Mucosa of descending colon (tissue), 3 donors: ENCODE results near the gene POC1A. TPM values are rescaled to one million over a fixed set of nuclear protein-coding genes. Genes with fewer than 3 reads are reported as not detected.

ENCODE experiments used
- ATAC-seq: fragments of 200-7000 bp; cut with Tn5 transposase; one replicate; pipeline ENCODE4 v1.9.1; 2020; ENCODE audit warnings: mild to moderate bottlenecking, moderate library complexity
- DNase-seq, 3 donors: peaks; one replicate each; pipeline ENCODE4 v3.0.0-alpha.2; 2020
- H3K36me3 ChIP-seq: fragments of 200-600 bp; one replicate; pipeline ENCODE4 v1.8.0; 2021; ENCODE audit warnings: low read depth, mild to moderate bottlenecking
- H3K4me1 ChIP-seq: fragments of 200-600 bp; one replicate; pipeline ENCODE4 v1.8.0; 2021; ENCODE audit warnings: low read depth, mild to moderate bottlenecking
- H3K4me3 ChIP-seq: fragments of 200-600 bp; one replicate; pipeline ENCODE4 v1.8.0; 2021; ENCODE audit warnings: mild to moderate bottlenecking
- H3K9me3 ChIP-seq: fragments of 200-600 bp; one replicate; pipeline ENCODE4 v1.8.0; 2021; ENCODE audit warnings: mild to moderate bottlenecking
- intact Hi-C, 2 donors: fragments of 100-400 bp; cut with DNase I in 1 of 2; cut with micrococcal nuclease in 1 of 2; formaldehyde crosslinking; loops; one replicate each; pipeline versions ENCODE4 v1.11.0 to v1.11.1; 2022; cut with DNase I, micrococcal nuclease
- total RNA-seq, 3 donors: library from RNA; stranded (reverse); fragmentation: NEBNext Ultra II Directional in 2 of 3; extraction: Animal tissue kit (Norgen Biotek cat#: 25700) in 2 of 3; gene quantifications; one replicate each; pipeline versions ENCODE4 v1.2.1 to v1.2.4, GENCODE V29; 2021 to 2023
- TF ChIP-seq, protein P1 (sequence below): fragments of 200-600 bp; IDR thresholded peaks from one replicate; pipeline ENCODE4 v1.8.0; 2022; ENCODE audit warnings: antibody characterized with exemption, mild to moderate bottlenecking
- donor health status: DM: no; HTN: no; CAD: no; lungs with moderate emphysema.
- donor health status: DM: no; HTN: no; CAD: no.
- donor health status: DM: no; HTN: yes; CAD: no.

POC1A gene
- total RNA-seq, 3 donors from 2014 or later, result 2.9 to 12.1 (median 7.7) TPM

DNA sequence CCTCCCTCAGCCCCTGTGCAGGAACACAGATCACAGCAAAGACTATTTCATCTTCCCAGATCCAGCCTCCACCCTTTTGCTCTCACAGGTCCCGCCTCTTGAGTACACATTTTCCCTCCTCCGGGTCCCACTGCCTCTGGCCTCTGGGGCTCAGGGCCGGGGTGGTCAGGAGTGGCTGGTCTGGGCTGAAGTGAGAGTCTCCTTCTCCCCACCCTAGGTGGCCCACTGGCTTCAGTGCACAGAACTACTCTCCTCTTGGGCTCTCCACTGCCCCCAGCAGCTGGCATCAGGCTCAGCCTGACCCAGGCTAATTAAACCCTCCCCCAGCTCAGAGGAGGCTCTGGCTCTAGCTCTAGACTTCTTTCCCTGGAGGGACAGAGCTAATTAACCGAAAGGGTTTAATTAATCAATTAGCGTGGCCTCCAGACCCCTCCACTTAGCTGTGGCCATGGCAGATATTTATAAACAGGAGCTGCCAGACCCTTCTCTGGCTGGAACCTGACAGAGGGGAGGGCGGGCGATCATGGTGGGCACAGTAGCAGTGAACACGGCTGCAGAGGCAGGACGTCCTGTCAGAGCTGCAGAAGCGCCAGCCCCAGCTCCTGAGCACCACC lies 113.0 kb downstream of the POC1A start:
- TF ChIP-seq, protein P1, sequence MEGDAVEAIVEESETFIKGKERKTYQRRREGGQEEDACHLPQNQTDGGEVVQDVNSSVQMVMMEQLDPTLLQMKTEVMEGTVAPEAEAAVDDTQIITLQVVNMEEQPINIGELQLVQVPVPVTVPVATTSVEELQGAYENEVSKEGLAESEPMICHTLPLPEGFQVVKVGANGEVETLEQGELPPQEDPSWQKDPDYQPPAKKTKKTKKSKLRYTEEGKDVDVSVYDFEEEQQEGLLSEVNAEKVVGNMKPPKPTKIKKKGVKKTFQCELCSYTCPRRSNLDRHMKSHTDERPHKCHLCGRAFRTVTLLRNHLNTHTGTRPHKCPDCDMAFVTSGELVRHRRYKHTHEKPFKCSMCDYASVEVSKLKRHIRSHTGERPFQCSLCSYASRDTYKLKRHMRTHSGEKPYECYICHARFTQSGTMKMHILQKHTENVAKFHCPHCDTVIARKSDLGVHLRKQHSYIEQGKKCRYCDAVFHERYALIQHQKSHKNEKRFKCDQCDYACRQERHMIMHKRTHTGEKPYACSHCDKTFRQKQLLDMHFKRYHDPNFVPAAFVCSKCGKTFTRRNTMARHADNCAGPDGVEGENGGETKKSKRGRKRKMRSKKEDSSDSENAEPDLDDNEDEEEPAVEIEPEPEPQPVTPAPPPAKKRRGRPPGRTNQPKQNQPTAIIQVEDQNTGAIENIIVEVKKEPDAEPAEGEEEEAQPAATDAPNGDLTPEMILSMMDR, result no peak
- ATAC-seq (peak; percentile 5), DNase-seq (no peak)
- no peak overlapping the region for H3K4me3 ChIP-seq
- H3K9me3 ChIP-seq, result no peaks in the 10 kb centered on the region
- intact Hi-C loops, result no loop called here
- H3K36me3 ChIP-seq, result no peaks in the 10 kb centered on the region
- no peaks in the 10 kb centered on the region for H3K4me1 ChIP-seq

DNA sequence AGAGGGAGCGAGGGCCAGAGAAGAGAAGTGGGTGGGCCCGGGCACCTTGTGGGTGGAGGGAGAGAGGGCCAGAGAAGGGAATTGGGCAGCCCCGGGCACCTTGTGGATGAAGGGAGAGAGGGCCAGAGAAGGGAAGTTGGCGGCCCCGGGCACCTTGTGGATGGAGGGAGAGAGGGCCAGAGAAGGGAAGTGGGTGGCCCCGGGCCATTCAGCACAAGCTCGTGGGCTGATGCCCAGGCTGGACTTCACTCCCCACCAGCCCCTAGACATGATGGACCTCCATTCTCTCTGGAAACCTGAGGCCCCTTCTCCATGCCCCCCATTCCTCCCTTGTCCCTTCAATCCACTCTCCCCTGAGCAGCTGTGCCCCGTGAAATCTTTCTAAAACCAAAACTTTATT lies 113.6 kb downstream of the POC1A start:
- Histone ChIP-seq H3K4me3 (no peak overlapping the region), H3K4me1 (no peaks in the 10 kb centered on the region), H3K36me3 (no peaks in the 10 kb centered on the region), H3K9me3 (no peaks in the 10 kb centered on the region)
- TF ChIP-seq, protein P1, result no peak
- no peak for ATAC-seq
- no peak for DNase-seq
- intact Hi-C loops, result no loop called here

DNA sequence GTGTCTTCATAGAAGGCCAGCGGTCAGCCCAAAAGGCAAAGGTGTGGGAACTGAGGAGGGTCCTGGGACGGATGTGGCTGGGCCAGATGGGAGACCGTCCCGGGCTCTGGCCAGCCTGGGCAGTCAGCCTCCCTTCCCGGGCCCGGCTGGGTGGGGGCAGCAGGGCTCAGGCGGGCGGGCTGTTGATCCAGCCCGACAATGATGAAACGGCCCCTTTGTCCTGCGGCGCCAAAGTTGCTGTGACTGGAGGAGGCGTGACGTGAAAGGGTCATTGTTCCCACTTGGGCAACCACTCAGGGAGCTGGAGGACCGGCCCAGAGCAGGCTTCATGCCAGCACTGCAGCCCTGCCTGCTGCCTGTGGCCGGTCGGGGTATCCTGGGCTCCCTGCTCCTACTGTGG lies 114.4 kb downstream of the POC1A start:
- Histone ChIP-seq H3K4me1 (no peaks in the 10 kb centered on the region), H3K9me3 (no peaks in the 10 kb centered on the region), H3K4me3 (no peak overlapping the region), H3K36me3 (no peaks in the 10 kb centered on the region)
- ATAC-seq, result peak; percentile 37
- intact Hi-C loops, result no loop called here
- DNase-seq, result no peak
- TF ChIP-seq, protein P1, result no peak

DNA sequence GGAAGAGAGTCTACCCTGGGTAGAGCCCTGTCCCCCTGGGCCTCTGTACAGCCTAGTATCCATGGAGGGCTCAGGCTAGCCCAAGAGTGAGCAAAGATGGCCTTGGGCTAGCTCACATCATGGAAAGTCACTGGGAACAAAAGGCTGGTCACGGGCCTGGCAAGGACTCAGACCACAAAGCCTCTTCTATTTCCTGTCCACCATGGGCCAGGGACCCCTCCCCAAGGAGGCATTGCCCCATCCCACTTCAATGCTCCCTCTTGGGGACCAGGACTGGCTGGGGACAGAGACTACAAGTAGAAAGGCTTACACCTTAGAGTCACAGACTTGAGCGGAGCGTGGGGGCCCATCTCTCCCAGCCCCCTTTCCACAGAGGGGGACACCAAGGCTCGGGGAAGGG lies 114.8 kb downstream of the POC1A start:
- TF ChIP-seq, protein P1, result no peak
- DNase-seq (no peak), ATAC-seq (no peak)
- Histone ChIP-seq H3K36me3 (no peaks in the 10 kb centered on the region), H3K4me1 (no peaks in the 10 kb centered on the region), H3K4me3 (no peak overlapping the region), H3K9me3 (no peaks in the 10 kb centered on the region)
- intact Hi-C loops, result no loop called here

DNA sequence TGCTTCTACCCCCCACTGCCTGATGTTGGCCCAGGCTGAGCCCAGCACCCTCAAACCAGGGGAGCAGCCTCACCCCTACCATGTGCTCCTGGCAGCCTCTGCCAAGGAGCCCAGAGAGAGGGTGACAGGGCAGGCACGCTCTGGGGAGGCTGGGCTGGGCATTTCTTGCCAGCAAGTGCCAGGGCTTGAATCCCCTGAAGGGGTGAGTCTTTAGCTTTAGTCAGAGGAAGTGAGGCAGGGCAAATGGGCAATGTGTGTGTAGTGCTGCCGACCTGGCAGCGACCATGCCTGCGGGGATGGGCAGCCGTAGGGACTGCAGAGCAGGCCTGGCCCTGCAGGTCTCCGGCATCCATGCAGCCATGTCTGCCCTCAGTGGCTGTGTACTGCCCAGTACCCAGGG lies 116.0 kb downstream of the POC1A start:
- no peaks in the 10 kb centered on the region for H3K9me3 ChIP-seq
- TF ChIP-seq, protein P1, result no peak
- H3K4me3 ChIP-seq, result no peak overlapping the region
- ATAC-seq (no peak), DNase-seq (no peak)
- H3K36me3 ChIP-seq, result no peaks in the 10 kb centered on the region
- intact Hi-C loops, result no loop called here
- no peaks in the 10 kb centered on the region for H3K4me1 ChIP-seq

DNA sequence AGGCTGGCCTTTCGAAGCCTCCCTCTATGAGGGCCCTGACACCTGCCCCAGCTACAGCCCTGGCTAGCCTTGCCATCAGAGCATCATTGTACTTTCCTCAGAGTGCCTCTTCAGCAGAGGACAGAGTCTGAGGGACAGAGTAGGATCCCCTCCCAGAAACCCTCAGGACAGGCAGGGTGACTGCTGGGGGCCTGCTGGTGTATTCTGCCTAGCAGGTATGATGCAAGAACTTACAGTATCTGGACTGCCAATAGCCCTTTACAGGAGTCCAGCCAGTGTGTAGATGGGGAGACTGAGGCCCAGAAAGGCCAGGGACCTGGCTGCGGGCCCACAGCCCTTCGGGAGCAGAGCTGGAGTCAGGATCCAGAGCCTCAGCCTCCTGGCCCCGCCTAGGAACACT lies 116.9 kb downstream of the POC1A start:
- Histone ChIP-seq H3K36me3 (no peaks in the 10 kb centered on the region), H3K4me1 (no peaks in the 10 kb centered on the region), H3K9me3 (no peaks in the 10 kb centered on the region), H3K4me3 (no peak overlapping the region)
- no peak for ATAC-seq
- TF ChIP-seq, protein P1, result no peak
- intact Hi-C loops, result no loop called here
- DNase-seq, result no peak
